Neural progenitor cell (in vitro differentiated cells): ENCODE results near the gene OPRL1. TPM values are rescaled to one million over a fixed set of nuclear protein-coding genes. Genes with fewer than 3 reads are reported as not detected.

ENCODE experiments used
- DNase-seq: peaks from one replicate; pipeline ENCODE4 v3.0.0-alpha.2; 2016; ENCODE audit warnings: low spot score
- H2AFZ ChIP-seq: fragments of 200-600 bp; sonication (generic); replicated peaks from 2 replicates; pipeline ENCODE4 v1.6.1; 2016; ENCODE audit warnings: antibody characterized with exemption
- H3F3A ChIP-seq: fragments of 200-600 bp; sonication (generic); 2 replicates; pipeline ENCODE4 v1.6.1; 2016; ENCODE audit warnings: antibody characterized with exemption, low read depth
- H3K27ac ChIP-seq: fragments of 200-600 bp; sonication (generic); 2 replicates; pipeline ENCODE4 v1.5.1; 2016; ENCODE audit warnings: mild to moderate bottlenecking
- H3K27me3 ChIP-seq: fragments of 200-600 bp; sonication (generic); 2 replicates; pipeline ENCODE4 v1.6.1; 2016; ENCODE audit warnings: mild to moderate bottlenecking, moderate library complexity
- H3K36me3 ChIP-seq: fragments of 200-600 bp; sonication (generic); 2 replicates; pipeline ENCODE4 v1.5.1; 2016
- H3K4me1 ChIP-seq: fragments of 200-600 bp; sonication (generic); 2 replicates; pipeline ENCODE4 v1.6.1; 2016; ENCODE audit warnings: mixed run types
- H3K4me2 ChIP-seq: fragments of 200-600 bp; sonication (generic); 2 replicates; pipeline ENCODE4 v1.6.1; 2016
- H3K4me3 ChIP-seq: fragments of 200-600 bp; sonication (generic); 2 replicates; pipeline ENCODE4 v1.5.1; 2016
- H3K79me2 ChIP-seq: fragments of 200-600 bp; sonication (generic); 2 replicates; pipeline ENCODE4 v1.6.1; 2016; ENCODE audit warnings: low read depth
- H3K9ac ChIP-seq: fragments of 200-600 bp; sonication (generic); 2 replicates; pipeline ENCODE4 v1.6.1; 2016
- H3K9me3 ChIP-seq: fragments of 200-600 bp; sonication (generic); 2 replicates; pipeline ENCODE4 v1.5.1; 2016; ENCODE audit warnings: low read depth
- H4K20me1 ChIP-seq: fragments of 200-600 bp; sonication (generic); 2 replicates; pipeline ENCODE4 v1.6.1; 2016; ENCODE audit warnings: low read depth
- H3K27ac Mint-ChIP-seq: 3 replicates; pipeline ENCODE4 v1.8.0; 2021; ENCODE audit warnings: mixed read lengths
- H3K27me3 Mint-ChIP-seq: 2 replicates; pipeline ENCODE4 v1.8.0; 2022; ENCODE audit warnings: low read depth, mild to moderate bottlenecking, inconsistent platforms, moderate library complexity, mixed read lengths; ENCODE audit not compliant: insufficient read depth
- H3K36me3 Mint-ChIP-seq: 3 replicates; pipeline ENCODE4 v1.8.0; 2021; ENCODE audit warnings: mixed read lengths
- H3K4me1 Mint-ChIP-seq: 3 replicates; pipeline ENCODE4 v1.8.0; 2021; ENCODE audit warnings: mixed read lengths
- H3K4me3 Mint-ChIP-seq: 3 replicates; pipeline ENCODE4 v1.8.0; 2021; ENCODE audit warnings: mild to moderate bottlenecking, moderate library complexity, mixed read lengths
- H3K9me3 Mint-ChIP-seq: 3 replicates; pipeline ENCODE4 v1.8.0; 2020; ENCODE audit warnings: mixed read lengths
- EZH2 ChIP-seq: fragments of 200-600 bp; sonication (generic); IDR thresholded peaks from 2 replicates; pipeline ENCODE4 v1.6.1; 2017; ENCODE audit warnings: antibody characterized with exemption, mild to moderate bottlenecking, moderate library complexity
- EZH2phosphoT487 ChIP-seq: fragments of 200-600 bp; sonication (generic); IDR thresholded peaks from 2 replicates; pipeline ENCODE4 v1.6.1; 2017; ENCODE audit warnings: antibody characterized with exemption
- total RNA-seq: library from RNA; depleted of rRNA; stranded (reverse); fragments of >200 nt; gene quantifications from 2 replicates; pipeline ENCODE4 v1.2.3, GENCODE V29; 2015; ENCODE audit warnings: low replicate concordance
- TF ChIP-seq, protein P1 (sequence below): fragments of 200-600 bp; sonication (generic); IDR thresholded peaks from 2 replicates; pipeline ENCODE4 v1.5.1; 2017; ENCODE audit warnings: antibody characterized with exemption, mild to moderate bottlenecking

OPRL1 gene
- total RNA-seq, 1 donor from 2014 or later = 1.3 TPM

DNA sequence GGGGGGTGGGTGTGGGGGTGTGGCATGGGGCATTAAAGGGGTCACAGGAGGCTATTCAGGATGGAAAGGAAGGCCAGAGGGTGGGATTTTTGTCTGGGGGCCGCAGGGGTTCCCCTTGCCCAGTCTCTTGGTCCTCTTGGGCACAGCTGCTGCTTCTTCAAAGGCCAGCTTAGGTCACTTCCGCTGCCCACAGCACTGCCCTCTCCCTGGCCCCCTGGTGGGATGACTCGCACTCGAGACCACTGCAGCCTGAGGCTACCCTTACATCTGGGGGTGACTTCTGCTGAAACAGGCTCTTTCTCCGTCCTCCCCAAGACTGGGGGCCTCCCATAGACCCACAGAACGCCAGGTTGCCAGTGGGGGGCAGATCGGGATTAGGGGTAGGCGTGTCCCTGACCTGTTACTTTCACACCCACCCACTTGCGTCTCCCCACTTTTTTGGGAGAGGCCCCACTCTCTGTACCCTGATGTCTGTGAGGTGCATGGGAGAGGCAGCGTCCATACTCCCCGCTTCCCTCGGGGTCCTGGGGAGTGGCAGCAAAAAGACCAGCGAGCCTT lies 3.0 kb downstream of the OPRL1 start:
- H3K9ac ChIP-seq = no peak overlapping the region
- no peak overlapping the region for H3K27ac ChIP-seq
- peak overlapping the region; percentile 61 for H3K4me3 ChIP-seq
- no peak overlapping the region for H3K27ac Mint-ChIP-seq
- no peak for DNase-seq
- peaks cover 27% of the 10 kb centered on the region for H3K4me1 ChIP-seq
- H3K27me3 Mint-ChIP-seq = peaks cover 25% of the 10 kb centered on the region
- peaks cover 12% of the 10 kb centered on the region for H3K9me3 Mint-ChIP-seq
- H3K4me2 ChIP-seq = peak overlapping the region; percentile 97
- H3K27me3 ChIP-seq = peaks cover 82% of the 10 kb centered on the region
- H3K79me2 ChIP-seq = no peaks in the 10 kb centered on the region
- H4K20me1 ChIP-seq = peaks cover 19% of the 10 kb centered on the region
- no peaks in the 10 kb centered on the region for H3K36me3 Mint-ChIP-seq
- no peaks in the 10 kb centered on the region for H3K9me3 ChIP-seq
- no peaks in the 10 kb centered on the region for H3K36me3 ChIP-seq
- no peak for TF ChIP-seq EZH2
- no peak overlapping the region for H2AFZ ChIP-seq
- H3K4me1 Mint-ChIP-seq = peaks cover 41% of the 10 kb centered on the region
- peaks cover 55% of the 10 kb centered on the region for H3F3A ChIP-seq
- H3K4me3 Mint-ChIP-seq = peak overlapping the region; percentile 73

DNA sequence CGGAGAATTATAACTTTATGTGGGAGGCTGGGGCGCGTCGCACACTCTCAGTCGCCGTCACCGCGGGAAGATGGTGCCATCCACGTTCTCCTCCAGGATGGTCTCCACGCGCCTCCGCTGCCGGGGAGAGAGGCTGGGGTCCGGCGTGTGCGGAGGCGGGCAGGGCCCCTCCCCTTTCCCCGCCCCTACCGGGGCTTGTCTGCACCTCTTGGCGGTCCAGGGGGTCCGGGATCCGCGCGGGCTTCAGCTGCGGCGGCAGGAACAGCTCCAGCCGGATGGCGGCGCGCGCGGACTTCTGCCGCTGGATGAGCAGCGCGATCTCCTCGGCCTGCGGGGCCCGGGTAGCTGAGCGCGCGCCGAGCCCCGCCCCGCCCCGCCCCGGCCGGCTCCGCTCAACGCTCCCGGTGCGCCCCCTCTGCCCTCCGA lies 3.5 kb downstream of the OPRL1 start:
- Histone ChIP-seq H3K9me3 (no peaks in the 10 kb centered on the region), H3K4me3 (peak overlapping the region; percentile 61), H3K36me3 (no peaks in the 10 kb centered on the region), H3K27me3 (peaks cover 87% of the 10 kb centered on the region), H2AFZ (peak overlapping the region; percentile 84), H3K27ac (no peak overlapping the region), H4K20me1 (peaks cover 19% of the 10 kb centered on the region), H3K4me1 (peaks cover 27% of the 10 kb centered on the region), H3K4me2 (peak overlapping the region; percentile 97), H3F3A (peaks cover 54% of the 10 kb centered on the region), H3K79me2 (no peaks in the 10 kb centered on the region), H3K9ac (no peak overlapping the region)
- peaks cover 15% of the 10 kb centered on the region for H3K9me3 Mint-ChIP-seq
- H3K4me3 Mint-ChIP-seq = peak overlapping the region; percentile 73
- TF ChIP-seq EZH2phosphoT487 = no peak
- TF ChIP-seq, protein P1, sequence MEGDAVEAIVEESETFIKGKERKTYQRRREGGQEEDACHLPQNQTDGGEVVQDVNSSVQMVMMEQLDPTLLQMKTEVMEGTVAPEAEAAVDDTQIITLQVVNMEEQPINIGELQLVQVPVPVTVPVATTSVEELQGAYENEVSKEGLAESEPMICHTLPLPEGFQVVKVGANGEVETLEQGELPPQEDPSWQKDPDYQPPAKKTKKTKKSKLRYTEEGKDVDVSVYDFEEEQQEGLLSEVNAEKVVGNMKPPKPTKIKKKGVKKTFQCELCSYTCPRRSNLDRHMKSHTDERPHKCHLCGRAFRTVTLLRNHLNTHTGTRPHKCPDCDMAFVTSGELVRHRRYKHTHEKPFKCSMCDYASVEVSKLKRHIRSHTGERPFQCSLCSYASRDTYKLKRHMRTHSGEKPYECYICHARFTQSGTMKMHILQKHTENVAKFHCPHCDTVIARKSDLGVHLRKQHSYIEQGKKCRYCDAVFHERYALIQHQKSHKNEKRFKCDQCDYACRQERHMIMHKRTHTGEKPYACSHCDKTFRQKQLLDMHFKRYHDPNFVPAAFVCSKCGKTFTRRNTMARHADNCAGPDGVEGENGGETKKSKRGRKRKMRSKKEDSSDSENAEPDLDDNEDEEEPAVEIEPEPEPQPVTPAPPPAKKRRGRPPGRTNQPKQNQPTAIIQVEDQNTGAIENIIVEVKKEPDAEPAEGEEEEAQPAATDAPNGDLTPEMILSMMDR = peak; percentile 65
- H3K36me3 Mint-ChIP-seq = no peaks in the 10 kb centered on the region
- no peak overlapping the region for H3K27ac Mint-ChIP-seq
- peaks cover 41% of the 10 kb centered on the region for H3K4me1 Mint-ChIP-seq
- H3K27me3 Mint-ChIP-seq = peaks cover 30% of the 10 kb centered on the region
- peak; percentile 94 for DNase-seq

DNA sequence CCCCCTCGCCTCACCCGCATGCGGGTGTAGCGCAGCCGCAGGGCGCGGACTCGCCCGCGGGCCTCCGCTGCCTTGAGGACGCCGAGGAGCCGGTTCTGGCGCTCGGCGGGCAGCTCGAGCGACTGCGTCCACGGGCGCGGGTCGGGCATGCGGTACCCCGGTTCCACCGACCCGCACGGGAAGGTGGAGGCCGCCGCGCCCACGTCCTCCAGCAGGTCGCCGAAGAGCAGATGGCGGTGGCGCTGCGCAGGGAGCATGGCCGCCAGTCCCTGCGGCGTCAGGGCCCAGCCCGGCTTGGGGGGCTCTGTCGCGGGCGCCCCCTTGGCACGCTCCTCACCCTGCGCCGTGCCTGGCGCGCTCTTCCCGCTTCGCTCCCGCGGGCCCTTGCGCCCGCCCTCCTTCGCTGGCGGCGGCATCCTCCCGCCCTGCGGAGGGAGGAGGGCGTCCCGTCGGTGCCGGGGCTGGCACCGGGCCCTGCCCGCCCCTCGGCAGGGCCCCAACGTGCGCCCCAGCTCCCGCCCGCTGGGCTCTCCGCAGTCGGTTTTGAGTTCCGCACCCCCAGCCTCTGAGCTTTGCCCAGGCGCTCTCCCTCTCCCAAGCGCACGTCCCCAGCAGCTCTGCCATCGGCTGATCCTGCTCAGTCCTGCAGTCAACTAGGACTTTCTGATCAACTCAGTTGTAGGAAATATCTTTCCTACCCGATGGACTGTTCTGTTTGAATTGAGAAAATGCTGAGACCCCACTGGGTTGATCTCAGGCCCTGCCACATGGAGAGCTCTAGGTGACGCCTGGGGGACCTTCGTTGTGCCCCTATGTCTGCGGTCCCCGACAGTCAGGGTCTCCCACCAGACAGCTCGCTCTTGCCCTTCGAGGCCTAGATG lies 4.2 kb downstream of the OPRL1 start, which contains the start of gene LKAAEAR1:
LKAAEAR1 (minus strand) TSS at position 595 of the 881 bp plus-strand sequence; CDS start at position 416, 179 bp downstream.
- Histone ChIP-seq H3K4me1 (peaks cover 23% of the 10 kb centered on the region), H3K27ac (no peak within 1 kb of the TSS), H3K9me3 (no peaks in the 10 kb centered on the region), H3F3A (peaks cover 47% of the 10 kb centered on the region), H3K4me3 (peak within 1 kb of the TSS; percentile 61), H3K27me3 (peaks cover 92% of the 10 kb centered on the region), H3K4me2 (peak within 1 kb of the TSS; percentile 97), H4K20me1 (peaks cover 19% of the 10 kb centered on the region), H3K36me3 (no peaks in the 10 kb centered on the region), H3K9ac (no peak within 1 kb of the TSS), H2AFZ (peak within 1 kb of the TSS; percentile 84), H3K79me2 (no peaks in the 10 kb centered on the region)
- Mint-ChIP-seq H3K36me3 (no peaks in the 10 kb centered on the region), H3K4me3 (peak within 1 kb of the TSS; percentile 90), H3K27me3 (peaks cover 37% of the 10 kb centered on the region), H3K9me3 (peaks cover 15% of the 10 kb centered on the region), H3K27ac (no peak within 1 kb of the TSS), H3K4me1 (peaks cover 37% of the 10 kb centered on the region)
- DNase-seq = peak; percentile 54
- TF ChIP-seq, protein P1 = peak; percentile 34
- peak; percentile 9 for TF ChIP-seq EZH2
- peak; percentile 65 for TF ChIP-seq EZH2phosphoT487
